ENCODE data around the gene YIPF1. TPM values are rescaled to one million over a fixed set of nuclear protein-coding genes. Genes with fewer than 3 reads are reported as not detected.

The YIPF1 gene
- total and polyA plus RNA-seq, 2 donors (not counting 1 experiment from before 2014, with no cell fraction given) = 34.7 to 39.8 TPM

- Histone ChIP-seq H3K36me3 (ENCODE audit: control insufficient read depth, insufficient read depth, low read length) (no peaks in the 10 kb centered on the region), H3K9ac (ENCODE audit: insufficient read depth, low read length) (no peak overlapping the region), H3K27me3 (ENCODE audit: control insufficient read depth, insufficient read depth, low read length) (no peaks in the 10 kb centered on the region), H3K4me3 (replicated peaks in 1 of 4; ENCODE audit: control extremely low read depth in 1 of 4, insufficient read depth in 1 of 4, low read depth in 3 of 4, low read length in 4 of 4) (no peak overlapping the region), H2AFZ (ENCODE audit: low read length) (no peak overlapping the region), H3K4me1 (ENCODE audit: control insufficient read depth, extremely low read depth, insufficient read depth, low read length) (no peaks in the 10 kb centered on the region), H3K4me2 (ENCODE audit: extremely low read depth, insufficient read depth, low read length) (no peak overlapping the region), H3K9me3 (ENCODE audit: control insufficient read depth, insufficient read depth, low read depth, low read length) (no peaks in the 10 kb centered on the region), H3K79me2 (ENCODE audit: control insufficient read depth, insufficient read depth, low read length) (no peaks in the 10 kb centered on the region), H3K27ac (ENCODE audit: insufficient read depth, low read length) (no peak overlapping the region), H4K20me1 (ENCODE audit: control insufficient read depth, extremely low read depth, insufficient read depth, low read length) (no peaks in the 10 kb centered on the region)
- DNase-seq (ENCODE audit: low read depth in 2 of 2) = no peak
- TF ChIP-seq, protein P1, sequence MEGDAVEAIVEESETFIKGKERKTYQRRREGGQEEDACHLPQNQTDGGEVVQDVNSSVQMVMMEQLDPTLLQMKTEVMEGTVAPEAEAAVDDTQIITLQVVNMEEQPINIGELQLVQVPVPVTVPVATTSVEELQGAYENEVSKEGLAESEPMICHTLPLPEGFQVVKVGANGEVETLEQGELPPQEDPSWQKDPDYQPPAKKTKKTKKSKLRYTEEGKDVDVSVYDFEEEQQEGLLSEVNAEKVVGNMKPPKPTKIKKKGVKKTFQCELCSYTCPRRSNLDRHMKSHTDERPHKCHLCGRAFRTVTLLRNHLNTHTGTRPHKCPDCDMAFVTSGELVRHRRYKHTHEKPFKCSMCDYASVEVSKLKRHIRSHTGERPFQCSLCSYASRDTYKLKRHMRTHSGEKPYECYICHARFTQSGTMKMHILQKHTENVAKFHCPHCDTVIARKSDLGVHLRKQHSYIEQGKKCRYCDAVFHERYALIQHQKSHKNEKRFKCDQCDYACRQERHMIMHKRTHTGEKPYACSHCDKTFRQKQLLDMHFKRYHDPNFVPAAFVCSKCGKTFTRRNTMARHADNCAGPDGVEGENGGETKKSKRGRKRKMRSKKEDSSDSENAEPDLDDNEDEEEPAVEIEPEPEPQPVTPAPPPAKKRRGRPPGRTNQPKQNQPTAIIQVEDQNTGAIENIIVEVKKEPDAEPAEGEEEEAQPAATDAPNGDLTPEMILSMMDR (conservative IDR thresholded peaks at IDR 0.05 in 1 of 2, IDR thresholded peaks at IDR 0.05 in 1 of 2; ENCODE audit: low read depth in 1 of 2, low read length in 2 of 2) = no peak
- TF ChIP-seq EZH2 (IDR thresholded peaks at IDR 0.05; ENCODE audit: low read length, missing control alignments) = no peak
These were observed 44.7 kb upstream of the YIPF1 start for GRCh38 chr1:53934170-53934765.

DNA sequence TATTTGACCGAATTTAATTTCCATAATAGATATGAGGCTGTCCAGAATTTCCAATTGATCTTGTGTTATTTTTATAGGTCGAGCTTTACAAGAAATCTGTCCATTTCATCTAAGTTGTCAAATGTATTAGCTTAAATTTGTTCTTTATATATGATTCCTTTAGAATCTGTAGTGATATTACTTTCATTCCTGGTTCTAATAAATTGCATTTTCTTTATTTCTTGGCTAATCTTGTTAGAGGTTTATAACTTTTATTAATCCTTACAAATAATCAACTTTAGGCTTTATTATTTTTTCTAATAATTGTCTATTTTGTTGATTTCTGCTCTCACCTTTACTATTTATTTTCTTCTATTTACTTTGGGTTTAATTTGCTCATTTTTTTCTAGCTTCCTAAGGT is 41.9 kb upstream of the YIPF1 start:
- Histone ChIP-seq H3K27ac (ENCODE audit: insufficient read depth, low read length) (no peak overlapping the region), H3K4me2 (ENCODE audit: extremely low read depth, insufficient read depth, low read length) (no peak overlapping the region), H3K79me2 (ENCODE audit: control insufficient read depth, insufficient read depth, low read length) (no peaks in the 10 kb centered on the region), H3K4me3 (replicated peaks in 1 of 4; ENCODE audit: control extremely low read depth in 1 of 4, insufficient read depth in 1 of 4, low read depth in 3 of 4, low read length in 4 of 4) (no peak overlapping the region), H3K9ac (ENCODE audit: insufficient read depth, low read length) (no peak overlapping the region), H2AFZ (ENCODE audit: low read length) (no peak overlapping the region), H3K4me1 (ENCODE audit: control insufficient read depth, extremely low read depth, insufficient read depth, low read length) (no peaks in the 10 kb centered on the region), H4K20me1 (ENCODE audit: control insufficient read depth, extremely low read depth, insufficient read depth, low read length) (no peaks in the 10 kb centered on the region), H3K36me3 (ENCODE audit: control insufficient read depth, insufficient read depth, low read length) (no peaks in the 10 kb centered on the region), H3K27me3 (ENCODE audit: control insufficient read depth, insufficient read depth, low read length) (no peaks in the 10 kb centered on the region), H3K9me3 (ENCODE audit: control insufficient read depth, insufficient read depth, low read depth, low read length) (no peaks in the 10 kb centered on the region)
- TF ChIP-seq, protein P1 (conservative IDR thresholded peaks at IDR 0.05 in 1 of 2, IDR thresholded peaks at IDR 0.05 in 1 of 2; ENCODE audit: low read depth in 1 of 2, low read length in 2 of 2) = no peak
- TF ChIP-seq EZH2 (IDR thresholded peaks at IDR 0.05; ENCODE audit: low read length, missing control alignments) = no peak
- no peak for DNase-seq (ENCODE audit: low read depth in 2 of 2)

GRCh38 chr1:53930932-53931331 is 41.3 kb upstream of the YIPF1 start:
- Histone ChIP-seq H3K9me3 (ENCODE audit: control insufficient read depth, insufficient read depth, low read depth, low read length) (no peaks in the 10 kb centered on the region), H3K79me2 (ENCODE audit: control insufficient read depth, insufficient read depth, low read length) (no peaks in the 10 kb centered on the region), H3K27ac (ENCODE audit: insufficient read depth, low read length) (no peak overlapping the region), H3K4me1 (ENCODE audit: control insufficient read depth, extremely low read depth, insufficient read depth, low read length) (no peaks in the 10 kb centered on the region), H2AFZ (ENCODE audit: low read length) (no peak overlapping the region), H3K36me3 (ENCODE audit: control insufficient read depth, insufficient read depth, low read length) (no peaks in the 10 kb centered on the region), H3K27me3 (ENCODE audit: control insufficient read depth, insufficient read depth, low read length) (no peaks in the 10 kb centered on the region), H3K4me2 (ENCODE audit: extremely low read depth, insufficient read depth, low read length) (no peak overlapping the region), H3K4me3 (replicated peaks in 1 of 4; ENCODE audit: control extremely low read depth in 1 of 4, insufficient read depth in 1 of 4, low read depth in 3 of 4, low read length in 4 of 4) (no peak overlapping the region), H3K9ac (ENCODE audit: insufficient read depth, low read length) (no peak overlapping the region), H4K20me1 (ENCODE audit: control insufficient read depth, extremely low read depth, insufficient read depth, low read length) (no peaks in the 10 kb centered on the region)
- no peak for DNase-seq (ENCODE audit: low read depth in 2 of 2)
- no peak for TF ChIP-seq EZH2 (IDR thresholded peaks at IDR 0.05; ENCODE audit: low read length, missing control alignments)
- TF ChIP-seq, protein P1 (conservative IDR thresholded peaks at IDR 0.05 in 1 of 2, IDR thresholded peaks at IDR 0.05 in 1 of 2; ENCODE audit: low read depth in 1 of 2, low read length in 2 of 2) = no peak

All from fibroblast of lung (primary cell).